Activated CD4-positive, alpha-beta T cell treated with anti-CD3 and anti-CD28 coated beads, Interleukin-2, amount 50 U/mL, for 16 hours (primary cell): ENCODE measurements around the gene CD28.

Source experiments
- DNase-seq: peaks from one replicate; pipeline ENCODE4 v3.0.0-alpha.2; 2020

Gene CD28

DNA sequence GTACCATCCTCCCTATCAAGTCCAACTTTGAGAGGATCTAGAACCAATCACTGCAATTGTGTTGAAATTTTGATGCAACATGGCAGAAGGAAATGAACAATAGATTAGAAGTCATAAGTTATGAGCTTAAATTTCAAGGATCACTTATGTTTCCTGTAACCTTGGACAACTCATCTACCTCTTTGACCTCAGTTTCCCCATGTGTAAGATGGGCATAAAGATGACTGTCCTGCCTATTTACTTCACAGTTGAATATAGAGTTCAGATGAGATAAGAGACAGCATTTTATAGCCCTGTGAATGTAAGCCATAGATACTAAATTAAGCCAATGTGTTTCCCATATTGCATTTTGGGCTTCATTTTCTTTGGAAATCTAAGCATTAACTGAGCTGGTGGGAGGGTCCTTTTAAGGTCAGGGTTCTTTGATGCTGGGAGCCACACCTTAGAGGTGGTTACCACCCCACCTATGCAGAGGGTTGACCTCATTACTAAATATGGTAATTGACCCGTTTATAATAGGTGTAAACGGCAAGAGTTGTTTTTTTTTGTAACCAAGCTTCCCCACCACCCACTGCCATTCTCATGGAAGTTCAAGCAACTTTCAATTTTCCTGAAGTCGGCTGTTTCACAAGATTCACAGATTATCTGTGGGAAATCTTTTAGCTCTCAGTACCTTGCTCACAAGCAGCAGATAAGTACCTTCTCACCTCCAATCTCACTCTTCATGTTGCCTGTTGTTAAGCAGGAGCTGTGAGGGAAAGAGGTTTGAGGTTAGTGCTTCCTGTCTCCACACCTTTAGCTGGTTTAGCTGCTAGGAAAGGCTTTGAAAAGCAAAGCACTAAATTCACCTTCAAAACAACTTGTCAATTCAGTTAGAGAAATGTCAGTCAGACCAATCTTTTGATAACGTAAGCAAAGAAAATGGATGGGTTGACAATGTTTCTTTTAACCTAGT, 13.3 kb downstream of the CD28 start:
- DNase-seq: peak; percentile 73

DNA sequence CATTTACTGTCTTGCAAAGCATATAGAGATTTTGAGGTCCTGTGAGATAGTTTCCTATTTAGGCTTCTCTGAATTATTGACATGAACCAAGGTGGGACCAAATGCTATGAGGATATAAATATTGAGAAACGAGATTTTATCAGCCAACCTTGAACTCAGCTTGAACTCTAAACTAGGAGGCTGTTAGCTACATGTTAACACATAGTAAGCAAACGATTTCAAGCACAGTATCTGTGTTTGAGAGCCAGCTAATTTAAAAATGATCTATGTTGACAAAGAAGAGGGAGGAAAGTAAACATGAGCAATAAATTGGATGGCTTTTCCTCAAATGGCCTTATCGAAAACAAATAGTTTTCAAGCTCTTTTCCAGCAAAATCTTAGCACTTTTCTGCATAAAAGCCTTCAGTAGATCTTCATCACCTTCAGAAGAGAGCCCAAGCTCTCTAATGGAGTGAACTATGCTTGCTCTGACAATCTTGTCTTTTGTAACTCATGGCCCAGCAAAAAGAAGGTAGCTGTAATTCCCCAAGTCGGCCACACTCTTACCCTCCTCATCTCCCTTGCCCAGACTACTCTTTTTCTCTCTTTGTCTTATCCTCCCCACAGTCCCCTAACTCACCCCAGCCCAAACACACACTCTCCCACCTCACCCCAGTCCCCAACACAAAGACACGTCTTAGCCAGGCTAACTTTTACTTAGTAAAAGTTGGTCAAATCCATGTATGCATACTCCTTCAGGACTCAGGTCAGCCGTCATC, 14.7 kb downstream of the CD28 start:
- DNase-seq: peak; percentile 36

DNA sequence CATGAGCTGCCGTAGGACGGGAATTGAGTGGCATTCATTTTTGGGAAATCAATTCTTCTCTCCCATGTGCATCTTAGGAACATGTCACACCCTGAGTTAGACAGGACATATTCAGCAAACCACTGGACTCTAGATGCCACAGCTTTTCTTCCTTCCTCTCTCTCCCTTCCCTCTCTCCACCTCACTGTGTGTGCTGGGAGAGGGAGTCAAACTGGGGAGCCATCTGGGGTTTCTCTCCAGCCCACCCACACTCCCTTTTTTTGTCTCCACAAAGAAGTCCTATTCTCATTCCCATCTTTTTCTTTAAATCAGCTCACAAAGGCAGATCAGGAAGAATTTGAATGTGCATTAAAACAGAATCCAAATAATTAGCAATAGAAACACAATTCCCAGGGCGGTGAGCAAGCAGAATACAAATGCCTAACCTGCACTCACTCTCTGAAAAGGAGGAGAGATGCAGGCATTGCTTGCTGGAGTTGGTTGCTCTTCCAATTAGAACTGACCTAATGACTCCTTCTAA, 15.4 kb downstream of the CD28 start:
- no peak for DNase-seq

DNA sequence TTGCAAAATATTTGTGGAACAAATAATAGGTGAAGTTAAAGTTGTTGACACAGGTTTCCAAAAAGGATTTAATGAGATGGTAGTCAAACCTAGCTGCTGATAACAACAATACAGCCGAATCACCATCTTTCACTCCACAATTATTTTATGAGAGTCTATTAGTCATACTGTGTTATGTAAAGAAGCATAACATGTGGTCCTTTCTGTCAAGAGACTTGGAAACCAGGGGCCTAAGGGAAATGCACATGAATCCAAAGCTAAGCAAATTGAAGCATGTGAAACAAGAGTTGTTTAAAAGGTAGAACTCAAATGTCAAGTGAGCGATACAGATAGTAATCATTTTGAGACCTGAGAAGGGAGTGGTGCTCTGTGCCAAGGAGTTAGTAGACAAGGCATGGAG, 16.0 kb downstream of the CD28 start:
- peak; percentile 35 for DNase-seq

DNA sequence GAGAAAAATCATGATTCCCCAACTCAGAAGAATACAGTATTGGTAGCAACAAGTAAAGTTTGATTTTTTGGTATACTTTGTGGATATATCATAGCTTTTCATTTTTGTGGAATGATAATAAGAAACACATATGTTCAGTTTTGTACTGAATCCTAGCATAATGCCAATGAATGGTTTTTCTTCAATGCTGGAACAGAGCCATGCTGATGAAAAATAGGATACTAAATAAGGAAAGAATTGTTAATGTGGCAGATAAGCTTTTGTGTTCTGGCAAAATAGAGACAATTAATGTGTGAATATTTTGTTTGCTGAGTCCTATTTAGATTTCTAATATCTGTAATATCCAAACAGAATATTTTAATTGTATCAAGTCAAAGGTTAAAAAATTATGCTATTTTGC, 21.9 kb downstream of the CD28 start:
- DNase-seq: no peak

DNA sequence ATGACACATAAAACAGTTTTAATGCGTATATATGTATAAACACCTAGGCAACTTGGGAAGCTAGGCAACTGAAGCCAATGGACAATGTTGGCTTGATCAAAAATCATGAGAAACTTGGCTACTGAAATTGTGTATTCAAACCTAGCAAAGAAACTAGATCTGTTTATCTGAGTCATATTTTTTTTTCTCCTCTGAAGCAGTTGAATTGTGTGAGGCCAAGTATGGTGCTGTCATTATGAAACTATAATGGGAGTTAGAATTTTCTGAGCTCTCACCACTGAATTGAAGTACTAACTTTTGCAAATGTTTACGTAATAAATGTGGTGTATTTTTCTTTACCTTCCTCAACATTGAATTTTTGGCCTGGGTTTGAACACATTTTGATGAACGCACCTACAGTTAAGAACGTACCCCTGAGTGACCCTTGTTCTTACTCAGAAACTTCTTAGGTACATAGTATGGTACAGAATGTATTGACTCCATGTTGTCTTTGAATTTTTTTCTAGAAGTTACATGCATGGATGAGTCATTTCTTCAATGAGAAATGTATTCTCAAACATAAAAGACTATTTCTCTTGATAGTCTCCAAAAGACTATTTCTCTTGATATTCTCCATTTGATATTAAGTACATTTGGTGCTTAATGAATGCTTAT, 23.8 kb downstream of the CD28 start:
- peak; percentile 86 for DNase-seq

DNA sequence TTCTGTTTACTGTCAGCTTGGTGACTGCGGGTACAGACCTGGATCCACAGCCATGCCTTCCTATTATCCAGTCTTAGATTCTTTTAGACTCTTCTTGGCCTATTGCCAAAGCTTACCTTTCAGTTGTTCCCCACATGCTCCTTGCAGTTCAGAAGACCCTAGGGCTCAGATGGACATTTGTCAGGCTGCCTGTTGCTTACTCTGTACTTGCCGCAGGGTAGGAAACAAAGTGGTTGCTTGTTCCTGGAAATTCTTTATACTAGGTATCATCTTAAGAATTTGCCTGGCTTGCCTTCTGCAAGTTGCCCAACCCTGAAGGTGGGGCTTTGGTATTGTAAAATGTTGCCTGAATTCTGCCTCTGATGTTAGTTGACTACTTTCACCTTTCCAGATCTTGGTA, 24.4 kb downstream of the CD28 start:
- DNase-seq: peak; percentile 66

DNA sequence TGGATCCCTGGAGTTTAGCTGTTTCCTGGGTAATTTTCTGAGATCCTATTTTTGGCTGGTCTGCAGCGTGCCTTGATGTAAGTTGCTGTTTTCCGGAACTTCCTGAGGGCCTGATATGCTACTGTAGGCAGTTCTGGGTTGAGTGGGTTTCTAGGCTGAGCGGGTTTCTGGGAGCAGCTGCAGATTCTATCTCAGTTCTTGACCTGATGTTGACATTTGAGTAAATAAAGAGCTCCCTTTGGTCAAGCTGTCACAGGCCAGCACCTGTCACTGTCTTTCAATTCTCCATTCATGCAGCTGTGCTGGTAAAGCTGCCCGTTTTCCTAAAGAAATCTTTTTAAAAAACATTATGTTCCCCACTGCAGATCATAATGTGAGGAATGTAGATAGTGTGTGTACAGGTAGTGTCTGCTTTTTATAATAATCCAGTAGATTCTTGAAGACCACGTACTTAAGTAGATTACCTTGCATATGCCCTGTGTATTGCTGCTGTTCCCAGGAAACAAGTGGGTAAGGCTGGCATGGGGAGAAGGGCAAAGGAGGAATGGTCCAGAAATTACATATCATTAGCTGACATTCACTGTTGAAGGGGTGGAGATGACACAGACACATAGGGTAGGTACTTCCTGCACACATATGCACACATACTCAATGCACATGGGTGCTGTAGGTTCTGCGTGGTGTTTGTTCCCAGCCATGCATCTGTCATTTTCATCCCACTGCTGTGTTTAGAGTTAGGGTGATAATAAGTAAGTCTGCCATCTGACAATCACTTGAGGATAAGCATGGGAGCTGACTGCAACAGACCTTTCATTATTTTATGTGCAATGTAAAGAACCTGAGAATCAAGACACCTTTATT, 25.9 kb downstream of the CD28 start:
- DNase-seq: peak; percentile 32

DNA sequence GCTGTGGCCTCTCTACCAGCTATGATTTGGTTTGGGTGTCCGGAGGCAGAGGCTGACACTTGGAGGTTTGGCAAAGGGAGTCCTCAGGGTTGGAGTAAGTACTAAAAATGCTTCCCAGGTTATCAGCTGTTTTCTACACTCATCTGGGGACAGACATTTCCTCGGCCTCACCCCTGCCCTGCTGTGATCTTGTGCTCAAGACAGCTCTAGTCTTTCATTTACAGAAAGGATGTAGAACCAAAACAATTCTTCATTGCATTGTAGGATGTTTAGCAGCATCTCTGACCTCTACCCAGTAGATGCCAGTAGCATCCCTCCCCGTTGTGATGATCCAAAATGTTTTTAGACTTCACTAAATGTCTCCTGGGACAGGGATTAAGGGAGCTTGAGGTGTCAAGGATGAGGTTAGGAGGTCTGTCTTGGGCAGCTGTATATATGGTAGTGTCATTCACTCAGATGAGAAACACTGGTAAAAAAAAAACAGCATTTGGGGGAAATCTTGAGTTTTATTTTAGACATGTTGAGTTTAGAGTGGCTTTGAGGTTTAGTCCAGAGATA, 26.6 kb downstream of the CD28 start:
- DNase-seq: no peak

DNA sequence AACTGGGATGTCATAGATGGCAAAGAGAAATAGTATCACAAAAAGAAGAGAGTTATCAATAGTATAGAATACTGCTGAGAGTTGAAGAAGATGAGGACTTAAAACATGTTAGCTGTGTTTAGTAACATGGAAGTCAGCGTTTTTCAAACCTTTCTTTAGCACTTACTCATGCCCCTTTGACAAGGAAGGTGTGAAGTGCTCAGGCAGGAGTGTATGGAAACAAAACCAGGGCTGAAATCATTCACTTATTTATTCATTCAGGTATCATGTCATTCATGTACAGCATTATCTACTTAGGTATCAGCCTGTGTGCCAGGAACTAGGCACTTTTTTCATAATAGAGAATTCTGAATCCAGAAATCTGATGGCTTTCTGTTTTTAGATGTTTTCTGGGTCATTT, 27.2 kb downstream of the CD28 start:
- peak; percentile 84 for DNase-seq

DNA sequence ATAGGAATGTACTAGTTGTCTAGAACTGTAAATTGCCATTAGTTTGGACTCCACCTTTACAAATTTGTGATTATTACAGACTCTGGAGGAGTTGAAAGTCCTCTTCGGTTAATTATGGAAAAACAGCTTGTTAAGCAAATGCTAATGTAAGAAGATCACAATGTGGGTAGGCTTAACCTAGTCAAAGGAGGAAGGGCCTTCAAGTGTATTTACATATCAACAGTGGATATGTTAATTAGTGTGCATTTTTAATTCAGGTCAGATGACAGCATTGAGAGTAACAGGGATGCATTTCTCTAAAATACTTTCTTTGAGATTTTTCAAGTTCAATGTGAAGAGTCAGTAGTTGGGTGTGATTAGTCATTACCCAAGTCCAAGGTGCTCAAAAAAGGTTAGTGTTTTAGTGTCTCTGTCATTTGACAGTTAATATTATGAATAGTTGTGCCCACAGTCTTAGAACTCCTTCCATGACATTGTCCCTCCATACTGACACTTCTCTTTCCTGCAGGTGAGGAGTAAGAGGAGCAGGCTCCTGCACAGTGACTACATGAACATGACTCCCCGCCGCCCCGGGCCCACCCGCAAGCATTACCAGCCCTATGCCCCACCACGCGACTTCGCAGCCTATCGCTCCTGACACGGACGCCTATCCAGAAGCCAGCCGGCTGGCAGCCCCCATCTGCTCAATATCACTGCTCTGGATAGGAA, 28.0 kb downstream of the CD28 start:
- peak; percentile 78 for DNase-seq

DNA sequence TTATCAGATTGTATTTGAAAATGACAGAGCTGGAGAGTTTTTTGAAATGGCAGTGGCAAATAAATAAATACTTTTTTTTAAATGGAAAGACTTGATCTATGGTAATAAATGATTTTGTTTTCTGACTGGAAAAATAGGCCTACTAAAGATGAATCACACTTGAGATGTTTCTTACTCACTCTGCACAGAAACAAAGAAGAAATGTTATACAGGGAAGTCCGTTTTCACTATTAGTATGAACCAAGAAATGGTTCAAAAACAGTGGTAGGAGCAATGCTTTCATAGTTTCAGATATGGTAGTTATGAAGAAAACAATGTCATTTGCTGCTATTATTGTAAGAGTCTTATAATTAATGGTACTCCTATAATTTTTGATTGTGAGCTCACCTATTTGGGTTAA, 30.9 kb downstream of the CD28 start:
- peak; percentile 85 for DNase-seq

DNA sequence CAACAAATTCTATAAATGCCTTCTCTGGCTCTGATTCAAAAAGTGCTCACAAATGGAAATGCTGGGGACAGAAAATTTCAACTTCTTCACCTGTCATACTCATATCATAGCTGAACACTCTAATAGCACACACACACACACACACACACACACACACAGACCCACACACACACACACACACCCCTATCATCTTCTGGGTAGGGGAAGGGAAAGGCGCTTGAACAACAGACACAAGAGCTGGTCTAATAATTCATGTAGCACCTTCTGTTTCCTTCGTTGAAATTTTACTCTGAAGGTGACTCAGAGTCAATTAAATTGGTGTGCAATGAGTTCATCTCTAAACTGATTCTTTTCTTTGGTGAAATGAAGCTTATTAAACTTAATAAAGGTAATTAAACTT, 32.9 kb downstream of the CD28 start:
- peak; percentile 87 for DNase-seq

DNA sequence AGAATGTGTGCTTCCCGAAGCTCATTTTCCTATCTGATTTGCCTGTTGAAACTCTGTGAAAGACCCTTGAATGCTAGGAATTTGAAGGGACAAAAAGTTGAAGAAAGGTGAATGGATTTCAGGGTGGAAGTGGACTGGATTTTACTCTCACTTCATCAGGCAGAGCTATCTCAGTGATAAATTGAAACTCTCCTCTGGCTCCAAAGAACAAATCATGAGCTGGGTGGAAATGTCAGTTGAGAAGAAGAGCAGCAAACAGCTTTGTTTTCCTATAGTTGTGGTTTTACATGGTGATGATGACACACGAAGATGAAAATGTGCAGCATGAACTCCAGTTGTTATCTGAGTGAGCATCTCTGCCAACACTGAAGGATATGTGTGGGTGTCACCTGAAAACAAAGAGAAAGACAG, 34.4 kb downstream of the CD28 start:
- peak; percentile 94 for DNase-seq

DNA sequence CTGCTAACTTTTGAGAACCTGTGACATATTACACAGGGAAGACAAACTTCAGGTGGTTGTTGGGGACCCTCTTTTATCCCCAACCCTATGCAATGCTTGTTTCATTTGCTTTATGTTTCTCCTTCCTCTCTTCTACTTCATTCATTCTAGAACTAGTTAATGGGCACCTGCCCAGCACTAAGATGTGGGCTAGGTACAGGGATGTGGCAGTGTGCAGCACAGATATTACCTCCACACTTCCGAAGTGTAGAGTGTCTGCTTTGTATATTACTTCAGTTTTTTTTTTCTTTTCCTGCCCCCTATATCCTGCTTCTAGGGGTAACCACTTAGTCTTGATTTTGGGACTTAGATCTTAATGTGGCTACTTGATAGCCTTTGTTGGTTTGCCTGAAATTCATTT, 35.1 kb downstream of the CD28 start:
- no peak for DNase-seq

DNA sequence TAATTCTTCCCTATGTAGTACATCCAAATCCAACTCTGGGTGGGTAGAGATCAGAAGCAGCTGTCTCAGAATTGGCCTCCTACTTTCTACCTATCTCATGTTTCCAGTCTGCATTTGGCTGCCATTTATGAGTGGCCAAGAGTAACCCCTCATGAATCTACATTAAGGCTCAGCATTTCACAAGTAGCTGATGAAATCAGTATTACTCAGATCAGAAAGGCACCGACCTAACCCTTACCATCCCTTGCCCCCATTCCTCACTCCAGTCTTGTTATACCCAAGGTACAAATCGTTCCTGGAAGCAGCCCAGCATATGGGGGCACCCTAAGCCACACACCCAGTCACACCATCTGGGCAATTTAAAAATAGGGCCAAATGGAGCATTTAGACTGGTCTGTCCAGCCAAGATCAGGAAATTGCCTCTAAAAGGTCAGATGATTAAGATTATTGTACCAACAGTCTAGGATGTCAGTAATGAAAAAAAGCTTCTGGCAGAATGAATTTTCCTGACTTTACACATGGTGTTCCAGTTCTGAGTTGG, 37.1 kb downstream of the CD28 start:
- no peak for DNase-seq

DNA sequence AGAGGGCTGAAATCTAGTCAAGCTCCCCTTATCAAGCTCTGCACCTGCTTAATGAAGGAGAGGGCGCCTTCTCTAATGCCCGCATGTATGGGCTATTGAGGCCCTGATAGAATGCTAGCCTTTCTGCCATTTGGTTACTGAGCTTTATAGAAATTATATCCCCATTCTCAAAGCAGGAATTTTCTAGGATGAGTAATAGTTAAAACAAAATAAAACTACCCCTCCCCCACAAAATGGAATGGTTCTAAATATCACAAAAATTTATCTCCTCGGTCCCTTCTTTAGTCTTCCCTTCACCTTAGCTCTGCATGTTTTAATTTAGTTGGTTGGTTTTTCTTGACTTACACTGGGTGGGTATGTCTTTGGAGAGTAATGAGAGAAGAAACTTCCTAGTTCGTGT, 37.7 kb downstream of the CD28 start:
- no peak for DNase-seq

DNA sequence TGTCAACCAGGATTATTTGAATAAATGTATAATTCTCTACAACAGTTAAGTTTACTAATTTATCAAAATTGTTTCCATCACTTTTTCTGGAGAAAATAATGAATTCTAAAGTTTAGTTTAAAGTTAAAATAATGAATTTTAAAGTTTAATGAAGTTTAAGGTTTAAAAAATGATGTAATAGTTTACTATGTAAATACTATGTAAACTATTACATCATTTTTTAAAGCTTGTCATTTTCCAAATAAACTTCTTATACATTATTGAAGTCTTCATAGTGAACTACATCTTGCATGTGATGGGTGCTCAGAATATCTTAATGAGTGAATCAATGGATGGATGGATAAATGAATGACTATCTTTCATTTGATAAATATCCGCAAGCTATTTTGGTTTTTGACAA, 38.8 kb downstream of the CD28 start:
- DNase-seq: no peak

DNA sequence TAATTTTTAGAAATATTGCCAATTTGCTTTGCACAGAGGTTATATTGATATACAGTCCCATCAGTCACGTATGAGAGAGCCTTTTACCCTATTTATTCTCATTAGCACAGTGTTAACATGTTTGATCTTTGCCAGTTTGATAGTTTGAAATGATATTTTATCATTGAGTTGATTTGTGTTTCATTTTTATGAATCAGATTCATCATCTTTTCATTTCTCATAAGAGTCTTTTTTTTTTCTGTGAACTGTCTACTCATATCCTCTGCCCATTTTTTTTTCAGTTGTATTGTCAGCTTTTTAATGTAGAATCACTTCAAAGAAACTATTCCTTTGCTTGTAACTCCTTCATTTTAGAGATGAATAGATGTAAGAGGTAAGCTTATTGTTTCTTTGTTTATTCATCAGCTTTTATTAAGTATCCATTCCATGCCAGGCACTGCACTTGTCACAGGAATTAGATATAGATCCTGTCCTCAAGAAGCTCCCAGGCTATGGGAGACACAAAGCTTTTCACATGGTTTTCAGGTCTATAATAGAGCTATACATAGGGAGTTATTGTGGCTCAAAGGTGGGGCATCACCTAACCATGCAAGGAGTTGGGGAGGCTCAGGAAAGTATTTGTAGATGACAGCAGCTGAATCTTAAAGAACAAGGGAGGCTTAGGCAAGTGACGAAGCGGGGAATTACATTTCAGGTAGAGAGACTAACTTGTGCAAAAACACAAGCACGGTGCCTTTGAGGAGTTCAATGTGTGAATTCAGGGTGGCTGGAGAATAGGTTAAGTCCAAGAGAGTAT, 42.1 kb downstream of the CD28 start:
- no peak for DNase-seq
